IMR-90 (cell line): ENCODE measurements around the gene IL21. TPM values are rescaled to one million over a fixed set of nuclear protein-coding genes. Genes with fewer than 3 reads are reported as not detected.

ENCODE experiments used
- ATAC-seq: fragments of 200-7000 bp; cut with Tn5 transposase; 2 replicates; pipeline ENCODE4 v1.9.1; 2020; ENCODE audit warnings: low read depth, mild to moderate bottlenecking, moderate library complexity
- Bru-seq: library from RNA; stranded (reverse); fragments of 400-500 nt; gene quantifications from one replicate; lab custom pipeline; 2021; lab: Mats Ljungman, UMichigan
- BruChase-seq, 2 experiments: library from RNA; stranded (reverse); fragments of 400-500 nt; gene quantifications; one replicate each; lab custom pipeline; 2021; lab: Mats Ljungman, UMichigan
- BruUV-seq: library from RNA; stranded (reverse); fragments of 400-500 nt; replicated peaks from 2 replicates; lab custom pipeline; 2021; lab: Mats Ljungman, UMichigan
- CTCF ChIA-PET: fragments of 300-600 bp; formaldehyde crosslinking; extraction: SDS; loops from one replicate; lab custom pipeline; 2021; ENCODE audit warnings: antibody characterized with exemption; lab: Yijun Ruan, JAX
- POLR2A ChIA-PET: fragments of 300-600 bp; sonication (Branson Sonifier 250); formaldehyde crosslinking; loops from one replicate; lab custom pipeline; 2022; ENCODE audit warnings: antibody characterized with exemption; ENCODE audit not compliant: unreplicated experiment; lab: Charles Lee
- DNase-seq: peaks from one replicate; pipeline ENCODE4 v3.0.0; 2013
- H2AFZ ChIP-seq: replicated peaks from 2 replicates; pipeline ENCODE3; 2013; ENCODE audit warnings: low read length, mild to moderate bottlenecking; ENCODE audit not compliant: poor library complexity
- H2AK5ac ChIP-seq: 2 replicates; pipeline ENCODE4 v1.6.1; 2013; ENCODE audit warnings: low read depth, low read length, inconsistent platforms
- H2AK9ac ChIP-seq: replicated peaks from 2 replicates; pipeline ENCODE3; 2013; ENCODE audit warnings: mild to moderate bottlenecking, low read depth, low read length, moderate library complexity; ENCODE audit not compliant: poor library complexity
- H2BK120ac ChIP-seq: 2 replicates; pipeline ENCODE4 v1.6.1; 2013; ENCODE audit warnings: low read depth, low read length, inconsistent platforms
- H2BK15ac ChIP-seq: 3 replicates; pipeline ENCODE4 v1.6.1; 2013; ENCODE audit warnings: low read depth, low read length, inconsistent platforms
- H2BK20ac ChIP-seq: 2 replicates; pipeline ENCODE4 v1.6.1; 2013; ENCODE audit warnings: low read depth, mild to moderate bottlenecking, inconsistent platforms, low read length, moderate library complexity
- H2BK5ac ChIP-seq: 2 replicates; pipeline ENCODE4 v1.6.1; 2013; ENCODE audit warnings: mild to moderate bottlenecking, low read depth, low read length, inconsistent platforms; ENCODE audit not compliant: poor library complexity, severe bottlenecking
- H3K14ac ChIP-seq: replicated peaks from 2 replicates; pipeline ENCODE4 v1.6.1; 2013; ENCODE audit warnings: low read depth, low read length, inconsistent platforms
- H3K18ac ChIP-seq: 2 replicates; pipeline ENCODE4 v1.6.1; 2013; ENCODE audit warnings: low read depth, low read length, control low read depth
- H3K23ac ChIP-seq: 2 replicates; pipeline ENCODE4 v1.6.1; 2013; ENCODE audit warnings: low read depth, low read length, inconsistent platforms
- H3K27ac ChIP-seq: 2 replicates; pipeline ENCODE4 v1.5.1; 2013; ENCODE audit warnings: mild to moderate bottlenecking, control low read depth, low read length; ENCODE audit not compliant: insufficient read depth
- H3K27me3 ChIP-seq: 2 replicates; pipeline ENCODE4 v1.6.1; 2013; ENCODE audit warnings: low read length; ENCODE audit not compliant: control insufficient read depth, insufficient read depth
- H3K36me3 ChIP-seq: 2 replicates; pipeline ENCODE4 v1.6.1; 2013; ENCODE audit warnings: low read length, mixed read lengths; ENCODE audit not compliant: control insufficient read depth, insufficient read depth
- H3K4ac ChIP-seq: 2 replicates; pipeline ENCODE4 v1.6.1; 2013; ENCODE audit warnings: low read depth, low read length, inconsistent platforms
- H3K4me1 ChIP-seq: 2 replicates; pipeline ENCODE4 v1.6.1; 2013; ENCODE audit warnings: low read length, mixed read lengths; ENCODE audit not compliant: control insufficient read depth, insufficient read depth
- H3K4me2 ChIP-seq: 2 replicates; pipeline ENCODE4 v1.6.1; 2013; ENCODE audit warnings: low read depth, mild to moderate bottlenecking, control low read depth, low read length, moderate library complexity
- H3K4me3 ChIP-seq: 2 replicates; pipeline ENCODE4 v1.5.1; 2013; ENCODE audit warnings: low read depth, mild to moderate bottlenecking, control low read depth, low read length, moderate library complexity; ENCODE audit not compliant: insufficient read depth
- H3K56ac ChIP-seq: 2 replicates; pipeline ENCODE4 v1.6.1; 2013; ENCODE audit warnings: low read length, inconsistent platforms; ENCODE audit not compliant: insufficient read depth; ENCODE audit errors: extremely low read depth
- H3K79me1 ChIP-seq, 2 experiments: 2 replicates each; pipeline ENCODE4 v1.6.1; 2013; ENCODE audit warnings: low read length in 2 of 2, inconsistent platforms in 1 of 2, low read depth in 1 of 2
- H3K9ac ChIP-seq: 2 replicates; pipeline ENCODE4 v1.6.1; 2013; ENCODE audit warnings: low read depth, low read length, control low read depth
- H3K9me1 ChIP-seq: 2 replicates; pipeline ENCODE4 v1.6.1; 2013; ENCODE audit warnings: low read length, inconsistent platforms; ENCODE audit not compliant: insufficient read depth
- H3K9me3 ChIP-seq: 2 replicates; pipeline ENCODE4 v1.6.1; 2013; ENCODE audit warnings: low read length; ENCODE audit not compliant: control insufficient read depth, insufficient read depth
- H4K20me1 ChIP-seq: 2 replicates; pipeline ENCODE4 v1.6.1; 2013; ENCODE audit warnings: low read length, inconsistent platforms; ENCODE audit not compliant: insufficient read depth
- H4K5ac ChIP-seq: 2 replicates; pipeline ENCODE4 v1.6.1; 2013; ENCODE audit warnings: mild to moderate bottlenecking, low read depth, low read length, control low read depth
- H4K8ac ChIP-seq, 2 experiments: 2 replicates each; pipeline ENCODE4 v1.6.1; 2013; ENCODE audit warnings: low read depth in 2 of 2, low read length in 2 of 2, control low read depth in 1 of 2, inconsistent platforms in 1 of 2
- H4K91ac ChIP-seq: 2 replicates; pipeline ENCODE4 v1.6.1; 2013; ENCODE audit warnings: low read depth, low read length, inconsistent platforms; ENCODE audit not compliant: insufficient read depth
- BHLHE40 ChIP-seq: fragments of 150-350 bp; IDR thresholded peaks from 2 replicates; pipeline ENCODE4 v1.6.1; 2016; ENCODE audit warnings: mild to moderate bottlenecking, low read depth, low read length
- CEBPB ChIP-seq: IDR thresholded peaks from 2 replicates; pipeline ENCODE4 v1.6.1; 2012; ENCODE audit warnings: low read depth, low read length, improper control_type of control experiment
- CHD1 ChIP-seq: IDR thresholded peaks from 2 replicates; pipeline ENCODE4 v1.6.1; 2012; ENCODE audit warnings: low read depth, low read length, improper control_type of control experiment
- FOS ChIP-seq: fragments of 150-350 bp; IDR thresholded peaks from 2 replicates; pipeline ENCODE4 v1.6.1; 2016; ENCODE audit warnings: low read depth, low read length
- MAFK ChIP-seq: IDR thresholded peaks from 2 replicates; pipeline ENCODE4 v1.6.1; 2012; ENCODE audit warnings: low read depth, low read length, improper control_type of control experiment
- MAZ ChIP-seq: IDR thresholded peaks from 2 replicates; pipeline ENCODE4 v1.6.1; 2012; ENCODE audit warnings: low read depth, mild to moderate bottlenecking, low read length, improper control_type of control experiment, moderate library complexity, borderline replicate concordance
- MXI1 ChIP-seq: IDR thresholded peaks from 2 replicates; pipeline ENCODE4 v1.6.1; 2012; ENCODE audit warnings: low read depth, mild to moderate bottlenecking, low read length, moderate library complexity, borderline replicate concordance
- NFE2L2 ChIP-seq: fragments of 150-350 bp; IDR thresholded peaks from 2 replicates; pipeline ENCODE4 v1.6.1; 2016; ENCODE audit warnings: low read depth, mild to moderate bottlenecking, low read length
- POLR2A ChIP-seq: IDR thresholded peaks from 2 replicates; pipeline ENCODE4 v1.6.1; 2012; ENCODE audit warnings: mild to moderate bottlenecking, low read depth, low read length
- RAD21 ChIP-seq: IDR thresholded peaks from 2 replicates; pipeline ENCODE4 v1.6.1; 2012; ENCODE audit warnings: low read length, improper control_type of control experiment
- RCOR1 ChIP-seq: IDR thresholded peaks from 2 replicates; pipeline ENCODE4 v1.6.1; 2012; ENCODE audit warnings: mild to moderate bottlenecking, low read length, improper control_type of control experiment; ENCODE audit not compliant: insufficient replicate concordance
- RFX5 ChIP-seq: IDR thresholded peaks from 2 replicates; pipeline ENCODE4 v1.8.0; 2012; ENCODE audit warnings: low read depth, mild to moderate bottlenecking, low read length, moderate library complexity
- SMC3 ChIP-seq: fragments of 150-350 bp; IDR thresholded peaks from 2 replicates; pipeline ENCODE4 v1.6.1; 2016; ENCODE audit warnings: low read depth, mild to moderate bottlenecking, antibody characterized with exemption, low read length, moderate library complexity
- WGBS, 2 experiments: methylation state at CpG; one replicate each; pipeline versions ENCODE4 v1.1.5 to v1.1.7; 2013; ENCODE audit warnings: missing lambda C conversion rate in 2 of 2; ENCODE audit not compliant: insufficient read length in 1 of 2; ENCODE audit errors: extremely low coverage in 2 of 2; 5-methylcytosine and 5-hydroxymethylcytosine counted together
- dilution Hi-C: fragments of 300-500 bp; cut with HindIII; formaldehyde crosslinking; loops from one replicate; pipeline ENCODE4 v1.14.3; 2018; ENCODE audit warnings: low sequenced_read_pairs; ENCODE audit not compliant: unreplicated experiment
- in situ Hi-C: fragments of 300-500 bp; cut with MboI; formaldehyde crosslinking; loops from 3 replicates; pipeline ENCODE4 v1.14.3; 2019; ENCODE audit warnings: low sequenced_read_pairs, inconsistent platforms, mixed read lengths
- intact Hi-C: fragments of 100-400 bp; cut with micrococcal nuclease; formaldehyde crosslinking; loops from 2 replicates; pipeline ENCODE4 v1.10.0; 2022
- long read RNA-seq: library from polyadenylated mRNA; unstranded; transcript quantifications from one replicate; pipeline ENCODE4 v2.0.0, GENCODE V29; 2021; ENCODE audit not compliant: unreplicated experiment
- polyA plus RNA-seq, 3 experiments: library from polyadenylated mRNA; depleted of rRNA; stranded (reverse); fragments of >200 nt; gene quantifications; 2 replicates each; pipeline ENCODE4 v1.2.3, GENCODE V29; 2012; ENCODE audit warnings: low replicate concordance in 1 of 3
- total RNA-seq: library from RNA; depleted of rRNA; stranded (reverse); fragments of >200 nt; gene quantifications from 2 replicates; pipeline ENCODE4 v1.2.3, GENCODE V29; 2012; rRNA removed
- TF ChIP-seq, protein P1 (sequence below): fragments of 150-350 bp; IDR thresholded peaks from 2 replicates; pipeline ENCODE4 v1.6.1; 2017; ENCODE audit warnings: mild to moderate bottlenecking, antibody characterized with exemption, low read length, low read depth

Gene IL21
- total RNA-seq (not detected in 2 replicates), polyA plus RNA-seq (2012; rRNA removed) (not detected in 2 replicates), Bru-seq, nascent RNA (not detected), BruChase-seq, experiment 1, labeled RNA remaining after a 6-hour chase (not detected), BruChase-seq, experiment 2, labeled RNA remaining after a 2-hour chase (not detected)
- polyA plus RNA-seq (2012; cell fraction: cytosol; rRNA removed), result not detected in 2 replicates
- polyA plus RNA-seq (2012; cell fraction: nucleus; rRNA removed; ENCODE audit: low replicate concordance), result not detected in 2 replicates
- long read RNA-seq, result 0 reads

- DNase-seq (no peak), ATAC-seq (no peak)
- Histone ChIP-seq H3K18ac (no peak within 1 kb of the TSS), H2BK20ac (no peak within 1 kb of the TSS), H4K8ac (no peak within 1 kb of the TSS), H3K36me3 (no peaks in the 10 kb centered on the region), H3K23ac (no peak within 1 kb of the TSS), H3K14ac (no peak within 1 kb of the TSS), H3K4me1 (no peaks in the 10 kb centered on the region), H3K4ac (no peak within 1 kb of the TSS), H2AK9ac (no peak within 1 kb of the TSS), H2BK5ac (no peak within 1 kb of the TSS), H4K20me1 (no peaks in the 10 kb centered on the region), H4K5ac (no peak within 1 kb of the TSS), H3K79me1 (no peaks in the 10 kb centered on the region), H3K9me3 (no peaks in the 10 kb centered on the region), H3K56ac (no peak within 1 kb of the TSS), H3K9me1 (no peaks in the 10 kb centered on the region), H3K27ac (no peak within 1 kb of the TSS), H2BK120ac (no peak within 1 kb of the TSS), H3K4me3 (no peak within 1 kb of the TSS), H2BK15ac (no peak within 1 kb of the TSS), H2AFZ (no peak within 1 kb of the TSS), H3K27me3 (peaks cover 4% of the 10 kb centered on the region; the same call in 1 of the 2 replicates), H2AK5ac (no peak within 1 kb of the TSS), H3K9ac (no peak within 1 kb of the TSS), H4K91ac (no peak within 1 kb of the TSS), H3K4me2 (no peak within 1 kb of the TSS)
- in situ Hi-C loops (no loop called here), dilution Hi-C loops (loop anchor here (25.0 kb wide), 1 partner anchor 291 kb away; the partner anchor contains the start of gene NUDT6), intact Hi-C loops (no loop called here)
- TF ChIP-seq RCOR1 (no peak), RAD21 (no peak), FOS (no peak), BHLHE40 (no peak), MAFK (no peak), MXI1 (no peak), RFX5 (no peak), CEBPB (no peak), POLR2A (no peak), NFE2L2 (no peak), SMC3 (no peak), MAZ (no peak), CHD1 (no peak)
- TF ChIP-seq, protein P1, sequence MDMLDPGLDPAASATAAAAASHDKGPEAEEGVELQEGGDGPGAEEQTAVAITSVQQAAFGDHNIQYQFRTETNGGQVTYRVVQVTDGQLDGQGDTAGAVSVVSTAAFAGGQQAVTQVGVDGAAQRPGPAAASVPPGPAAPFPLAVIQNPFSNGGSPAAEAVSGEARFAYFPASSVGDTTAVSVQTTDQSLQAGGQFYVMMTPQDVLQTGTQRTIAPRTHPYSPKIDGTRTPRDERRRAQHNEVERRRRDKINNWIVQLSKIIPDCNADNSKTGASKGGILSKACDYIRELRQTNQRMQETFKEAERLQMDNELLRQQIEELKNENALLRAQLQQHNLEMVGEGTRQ, result no peak
- ChIA-PET CTCF (no interaction called here), POLR2A (no interaction called here)
- no TSS peak for BruUV-seq
- WGBS, 2 experiments, result 80% methylated on average over 1 of the region's 4 CpGs; no CpG with 5 or more reads in 1 of the 2 experiments
Observed at GRCh38 chr4:122621016-122621507, at the start of gene IL21. Gene IL21, minus strand, starts transcription at chr4:122621066. Its CDS starts 55 bp downstream, at chr4:122621011.
